Measurements from ENCODE around the gene CERT1.

CERT1 gene

DNA sequence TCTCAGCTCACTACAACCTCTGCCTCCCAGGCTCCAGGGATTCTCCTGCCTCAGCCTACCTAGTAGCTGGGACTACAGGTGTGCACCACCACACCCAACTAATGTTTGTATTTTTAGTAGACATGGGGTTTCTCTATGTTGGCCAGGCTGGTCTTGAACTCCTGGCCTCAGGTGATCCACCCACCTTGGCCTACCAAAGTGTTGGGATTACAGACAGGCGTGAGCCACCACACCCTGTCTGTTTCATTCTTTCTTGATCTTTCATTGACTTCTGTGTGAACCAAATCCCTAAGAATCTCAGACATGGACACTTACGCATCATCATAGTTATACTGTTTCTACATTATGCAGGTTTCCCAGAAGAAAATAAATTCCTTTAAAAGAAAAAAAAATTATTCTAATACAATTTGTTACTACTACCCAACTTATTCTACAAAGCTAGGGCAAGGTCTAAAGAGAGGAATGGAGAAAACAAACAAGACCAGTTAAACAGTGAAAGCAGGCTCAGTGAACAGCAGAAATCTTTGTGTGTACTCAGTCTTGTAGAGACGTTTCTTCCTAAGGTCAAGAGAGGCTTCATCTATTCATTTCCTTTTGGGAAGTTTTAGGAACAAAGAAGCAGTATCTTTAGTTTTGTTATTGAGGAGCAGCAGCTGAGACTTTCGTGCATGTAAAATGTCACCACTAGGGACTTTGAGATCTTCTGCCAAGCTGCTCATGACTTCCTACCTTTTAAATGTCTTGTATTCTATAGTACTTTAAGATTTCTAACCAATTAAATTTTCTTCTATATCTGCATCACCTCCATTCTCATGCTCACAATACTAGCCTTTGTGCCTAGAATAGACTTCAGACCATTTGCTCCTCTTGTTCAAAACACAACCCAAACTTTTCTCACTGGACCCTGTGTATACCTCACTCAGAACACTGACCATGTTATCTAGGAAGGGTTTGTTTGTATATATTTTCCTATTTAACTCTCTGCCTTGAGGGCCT, 180.0 kb downstream of the CERT1 start:
- Histone ChIP-seq H3K4me1 (ENCODE audit: control insufficient read depth in 1 of 2, insufficient read depth in 2 of 2, low read length in 2 of 2) (peaks cover 5 to 6% of the 10 kb centered on the region in 2 donors), H3K4me3 (ENCODE audit: low read depth in 1 of 2, low read length in 2 of 2) (no peak overlapping the region)

GRCh38 chr5:75330404-75330803, 181.0 kb downstream of the CERT1 start:
- H3K4me1 ChIP-seq (ENCODE audit: control insufficient read depth in 1 of 2, insufficient read depth in 2 of 2, low read length in 2 of 2) = no peaks in the 10 kb centered on the region
- no peaks in the 10 kb centered on the region for H3K27me3 ChIP-seq (ENCODE audit: low read depth, low read length)
- H3K4me3 ChIP-seq (ENCODE audit: low read depth in 1 of 2, low read length in 2 of 2) = no peak overlapping the region
- no peak overlapping the region for H3K27ac ChIP-seq (ENCODE audit: low read length)
- H3K36me3 ChIP-seq (ENCODE audit: control insufficient read depth in 1 of 2, insufficient read depth in 2 of 2, low read length in 2 of 2) = no peaks in the 10 kb centered on the region
- no peaks in the 10 kb centered on the region for H3K9me3 ChIP-seq (ENCODE audit: control insufficient read depth in 1 of 2, low read length in 2 of 2)

More for the DNA sequence above, 180.0 kb downstream of the CERT1 start:
- H3K27me3 ChIP-seq (ENCODE audit: low read depth, low read length) = no peaks in the 10 kb centered on the region
- H3K9me3 ChIP-seq (ENCODE audit: control insufficient read depth in 1 of 2, low read length in 2 of 2) = no peaks in the 10 kb centered on the region
- no peaks in the 10 kb centered on the region for H3K36me3 ChIP-seq (ENCODE audit: control insufficient read depth in 1 of 2, insufficient read depth in 2 of 2, low read length in 2 of 2)
- no peak overlapping the region for H3K27ac ChIP-seq (ENCODE audit: low read length)

Measured in muscle layer of duodenum (tissue), 2 donors.